H1 (cell line): Measurements from ENCODE around the gene FBLIM1. TPM values are rescaled to one million over a fixed set of nuclear protein-coding genes. Genes with fewer than 3 reads are reported as not detected.
A peak's percentile ranks its signal among the peaks of the same experiment; 100 is the strongest.

Experiments used
- ASH2L ChIP-seq: fragments of 200-600, 300-600 bp; sonication (generic); IDR thresholded peaks from one replicate; pipeline ENCODE4 v1.7.1; 2017; ENCODE audit warnings: low read length
- BACH1 ChIP-seq: IDR thresholded peaks from 2 replicates; pipeline ENCODE4 v1.6.1; 2012; ENCODE audit warnings: low read length, improper control_type of control experiment
- FOSL1 ChIP-seq: IDR thresholded peaks from 2 replicates; pipeline ENCODE4 v1.6.1; 2011; ENCODE audit warnings: mild to moderate bottlenecking, low read depth, low read length, moderate library complexity; ENCODE audit not compliant: insufficient read depth
- SIRT6 ChIP-seq: IDR thresholded peaks from one replicate; pipeline ENCODE4 v1.7.1; 2012; ENCODE audit warnings: low read length, inconsistent platforms
- SP4 ChIP-seq: IDR thresholded peaks from 2 replicates; pipeline ENCODE4 v1.6.1; 2012; ENCODE audit warnings: low read length, inconsistent platforms
- SRF ChIP-seq: IDR thresholded peaks from 2 replicates; pipeline ENCODE4 v1.6.1; 2011; ENCODE audit warnings: mild to moderate bottlenecking, low read depth, low read length, moderate library complexity
- TAF7 ChIP-seq: optimal IDR thresholded peaks from 2 replicates; pipeline ENCODE3; 2011; ENCODE audit warnings: low read depth, mild to moderate bottlenecking, inconsistent platforms, low read length, moderate library complexity, borderline replicate concordance
- YY1 ChIP-seq: IDR thresholded peaks from 2 replicates; pipeline ENCODE4 v1.6.1; 2011; ENCODE audit warnings: low read depth, mild to moderate bottlenecking, low read length
- polyA plus RNA-seq, 7 experiments: library from polyadenylated mRNA; depleted of rRNA in 3 of 7; stranded (reverse) in 5 of 7; unstranded in 2 of 7; fragments of >200 nt in 5 of 7; fragments of 200-250 nt in 2 of 7; gene quantifications; 1 replicate in 5 of 7; 2 replicates in 1 of 7; 4 replicates in 1 of 7; pipeline versions ENCODE4 v1.2.1 to v1.2.3, GENCODE V29; 2011 to 2013; ENCODE audit warnings: missing spikeins in 2 of 7, mixed read lengths in 2 of 7
- total RNA-seq: library from RNA; stranded (reverse); fragmentation: NEBNext Ultra II Directional; extraction: Animal tissue kit (Norgen Biotek cat#: 25700); gene quantifications from 2 replicates; pipeline ENCODE4 v1.2.1, GENCODE V29; 2021

Gene FBLIM1
- total and polyA plus RNA-seq, 2 of the 8 experiments (the other 6 are each of a cell fraction or from before 2014, with no cell fraction given): 66.6 to 66.7 TPM

GRCh38 chr1:15835741-15836510 is 77.3 kb downstream of the FBLIM1 start (continued):
- TF ChIP-seq SP4 (peak; percentile 50; the same call in 1 of the 2 replicates), ASH2L (peak; percentile 64), FOSL1 (no peak), YY1 (0 out of 2 replicates have a peak, but pooled peaks have one; percentile 14), SIRT6 (no peak), TAF7 (no peak), SRF (no peak), BACH1 (peak; percentile 94)
- TF ChIP-seq, all 59 proteins: peak for 17

Other genes with a start within 250 kb of the FBLIM1 start
- gene CASP9, start 234.6 kb upstream of the FBLIM1 start, total RNA-seq: 14.8 and 15.2 TPM in 2 replicates
- 32.2 and 36.3 TPM in 2 replicates for gene CASP9, start 234.6 kb upstream of the FBLIM1 start, polyA plus RNA-seq (2011; rRNA removed)
- 20.6 and 23.3 TPM in 2 replicates for gene DNAJC16, start 231.9 kb upstream of the FBLIM1 start, total RNA-seq
- gene DNAJC16, start 231.9 kb upstream of the FBLIM1 start, polyA plus RNA-seq (2011; rRNA removed): 4.8 and 7.9 TPM in 2 replicates
- 5.7 and 5.8 TPM in 2 replicates for gene AGMAT, start 173.7 kb upstream of the FBLIM1 start, total RNA-seq
- gene AGMAT, start 173.7 kb upstream of the FBLIM1 start, polyA plus RNA-seq (2011; rRNA removed): 3.7 and 4.5 TPM in 2 replicates
- gene DDI2, start 141.3 kb upstream of the FBLIM1 start, total RNA-seq: 38.3 and 39.3 TPM in 2 replicates
- 7.7 and 11.8 TPM in 2 replicates for gene DDI2, start 141.3 kb upstream of the FBLIM1 start, polyA plus RNA-seq (2011; rRNA removed)
- gene PLEKHM2, start 74.5 kb upstream of the FBLIM1 start, total RNA-seq: 47.6 and 47.9 TPM in 2 replicates
- 38.3 and 52.7 TPM in 2 replicates for gene PLEKHM2, start 74.5 kb upstream of the FBLIM1 start, polyA plus RNA-seq (2011; rRNA removed)
- gene SLC25A34, start 22.5 kb upstream of the FBLIM1 start, total RNA-seq: 0.48 and 0.50 TPM in 2 replicates
- gene SLC25A34, start 22.5 kb upstream of the FBLIM1 start, polyA plus RNA-seq (2011; rRNA removed): 0.62 and 0.75 TPM in 2 replicates
- 0.21 and 0.32 TPM in 2 replicates for gene TMEM82, start 16.3 kb upstream of the FBLIM1 start, total RNA-seq
- gene TMEM82, start 16.3 kb upstream of the FBLIM1 start, polyA plus RNA-seq (2011; rRNA removed): 2.1 and 3.5 TPM in 2 replicates
- gene UQCRHL, start 48.9 kb downstream of the FBLIM1 start, total RNA-seq: 3.4 and 3.9 TPM in 2 replicates
- 2.6 and 3.7 TPM in 2 replicates for gene UQCRHL, start 48.9 kb downstream of the FBLIM1 start, polyA plus RNA-seq (2011; rRNA removed)
- gene SPEN, start 88.9 kb downstream of the FBLIM1 start, total RNA-seq: 47.6 and 52.1 TPM in 2 replicates
- 12.5 and 13.6 TPM in 2 replicates for gene SPEN, start 88.9 kb downstream of the FBLIM1 start, polyA plus RNA-seq (2011; rRNA removed)
- gene ZBTB17, start 217.3 kb downstream of the FBLIM1 start, total RNA-seq: 24.3 and 24.7 TPM in 2 replicates
- 36.2 and 58.6 TPM in 2 replicates for gene ZBTB17, start 217.3 kb downstream of the FBLIM1 start, polyA plus RNA-seq (2011; rRNA removed)
- not detected in 2 replicates for gene SRARP, start 245.4 kb downstream of the FBLIM1 start, total RNA-seq
- not detected in 2 replicates for gene SRARP, start 245.4 kb downstream of the FBLIM1 start, polyA plus RNA-seq (2011; rRNA removed)